Activated CD4-positive, alpha-beta memory T cell treated with anti-CD3 and anti-CD28 coated beads for 36 hours (primary cell): ENCODE results near the gene ROBO1. TPM values are rescaled to one million over a fixed set of nuclear protein-coding genes. Genes with fewer than 3 reads are reported as not detected.

Experiments
- CTCF ChIA-PET: fragments of 350-600 bp; sonication (Branson Sonifier 250); formaldehyde crosslinking; loops from one replicate; lab custom pipeline; 2021; ENCODE audit warnings: antibody characterized with exemption, inconsistent platforms; lab: Charles Lee
- POLR2A ChIA-PET: fragments of 350-600 bp; sonication (Branson Sonifier 250); formaldehyde crosslinking; loops from one replicate; lab custom pipeline; 2021; ENCODE audit warnings: antibody characterized with exemption; lab: Charles Lee
- DNase-seq: peaks from one replicate; pipeline ENCODE4 v3.0.0-alpha.2; 2020
- H3K27ac Mint-ChIP-seq: one replicate; pipeline ENCODE4 v1.8.0; 2021; ENCODE audit warnings: mixed read lengths
- H3K27me3 Mint-ChIP-seq: one replicate; pipeline ENCODE4 v1.8.0; 2021; ENCODE audit warnings: mixed read lengths
- H3K36me3 Mint-ChIP-seq: one replicate; pipeline ENCODE4 v1.8.0; 2021; ENCODE audit warnings: mixed read lengths
- H3K4me1 Mint-ChIP-seq: one replicate; pipeline ENCODE4 v1.8.0; 2021; ENCODE audit warnings: low read depth, mixed read lengths
- H3K4me3 Mint-ChIP-seq: one replicate; pipeline ENCODE4 v1.8.0; 2021; ENCODE audit warnings: mild to moderate bottlenecking, mixed read lengths
- H3K9me3 Mint-ChIP-seq: one replicate; pipeline ENCODE4 v1.8.0; 2021; ENCODE audit warnings: mixed read lengths
- intact Hi-C: fragments of 100-400 bp; cut with micrococcal nuclease; formaldehyde crosslinking; loops from one replicate; pipeline ENCODE4 v1.15.1; 2023
- total RNA-seq, 2 experiments: library from RNA; stranded (reverse); gene quantifications; one replicate each; pipeline ENCODE4 v1.2.3, GENCODE V29; 2021

ROBO1 gene
- total RNA-seq, 2 experiments from 2014 or later: not detected

DNA sequence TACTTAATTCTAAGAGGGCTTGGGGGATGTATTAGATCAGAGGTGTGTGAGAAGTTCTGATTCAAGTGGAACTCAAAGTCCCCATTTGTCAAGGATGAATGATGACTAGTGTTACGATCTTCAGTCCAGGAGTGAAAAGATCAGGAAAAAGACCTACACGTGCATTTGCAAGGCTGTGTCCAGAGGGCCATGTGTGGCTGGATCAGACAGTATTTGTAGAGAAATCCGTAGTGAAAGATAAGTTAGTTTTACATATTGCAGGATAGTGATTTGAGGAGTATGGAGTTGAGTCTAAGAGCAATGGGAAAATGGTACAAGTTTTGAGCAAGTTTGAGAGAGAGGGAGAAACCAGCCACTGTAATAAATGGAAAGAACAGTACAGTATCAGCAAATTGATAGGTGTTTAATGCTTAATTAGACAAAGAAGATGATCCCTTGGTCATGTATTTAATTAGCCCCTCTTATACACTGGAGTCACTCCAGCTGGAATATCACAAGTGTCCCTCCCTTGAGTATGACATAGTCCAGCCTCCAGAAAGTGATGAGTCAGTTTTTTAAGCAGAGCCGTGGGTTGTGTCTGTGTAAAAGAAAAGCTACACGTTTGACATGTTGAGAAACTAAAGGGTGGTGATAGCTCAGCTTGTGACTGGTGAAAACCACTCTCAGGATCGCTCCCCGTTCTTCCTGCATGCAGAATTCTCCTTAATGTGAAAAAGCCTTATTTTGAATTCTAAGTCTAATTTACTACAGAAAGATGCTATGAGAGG is 348.8 kb downstream of the ROBO1 start:
- intact Hi-C loops: no loop called here
- H3K4me3 Mint-ChIP-seq: no peak overlapping the region
- DNase-seq: no peak

DNA sequence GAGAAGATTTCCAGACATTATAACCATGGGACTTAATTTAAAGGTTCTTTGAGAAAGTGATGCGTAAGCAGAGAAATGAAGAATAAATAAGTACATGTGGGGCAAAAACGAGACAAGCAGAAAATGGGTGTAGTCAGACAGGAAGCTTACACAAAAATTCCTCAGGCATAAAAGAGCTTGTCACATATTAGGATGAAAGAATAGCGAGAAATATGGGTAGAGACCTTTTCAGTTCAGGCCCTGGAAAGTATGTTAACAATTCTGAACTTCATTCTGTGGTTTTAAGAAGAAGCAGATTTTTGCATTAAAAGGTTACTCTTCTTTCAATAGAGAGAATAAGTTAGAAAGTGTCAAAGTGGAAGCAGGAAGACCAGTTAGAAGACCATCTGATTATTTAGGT is 352.4 kb downstream of the ROBO1 start:
- Mint-ChIP-seq H3K4me3 (no peak overlapping the region), H3K9me3 (peaks cover 10% of the 10 kb centered on the region), H3K27me3 (no peaks in the 10 kb centered on the region), H3K27ac (no peak overlapping the region), H3K4me1 (no peaks in the 10 kb centered on the region), H3K36me3 (no peaks in the 10 kb centered on the region)
- intact Hi-C loops: no loop called here
- no peak for DNase-seq
- ChIA-PET POLR2A (no interaction called here), CTCF (no interaction called here)

More for the DNA sequence above, 348.8 kb downstream of the ROBO1 start:
- CTCF ChIA-PET: no interaction called here
- Mint-ChIP-seq H3K27me3 (no peaks in the 10 kb centered on the region), H3K27ac (no peak overlapping the region), H3K4me1 (no peaks in the 10 kb centered on the region), H3K36me3 (no peaks in the 10 kb centered on the region), H3K9me3 (peaks cover 22% of the 10 kb centered on the region)
- POLR2A ChIA-PET: no interaction called here

GRCh38 chr3:79414806-79415205 is 353.0 kb downstream of the ROBO1 start:
- Mint-ChIP-seq H3K27ac (no peak overlapping the region), H3K36me3 (no peaks in the 10 kb centered on the region), H3K4me3 (no peak overlapping the region), H3K9me3 (peaks cover 9% of the 10 kb centered on the region), H3K27me3 (no peaks in the 10 kb centered on the region), H3K4me1 (no peaks in the 10 kb centered on the region)
- ChIA-PET POLR2A (no interaction called here), CTCF (no interaction called here)
- DNase-seq: no peak
- intact Hi-C loops: no loop called here

DNA sequence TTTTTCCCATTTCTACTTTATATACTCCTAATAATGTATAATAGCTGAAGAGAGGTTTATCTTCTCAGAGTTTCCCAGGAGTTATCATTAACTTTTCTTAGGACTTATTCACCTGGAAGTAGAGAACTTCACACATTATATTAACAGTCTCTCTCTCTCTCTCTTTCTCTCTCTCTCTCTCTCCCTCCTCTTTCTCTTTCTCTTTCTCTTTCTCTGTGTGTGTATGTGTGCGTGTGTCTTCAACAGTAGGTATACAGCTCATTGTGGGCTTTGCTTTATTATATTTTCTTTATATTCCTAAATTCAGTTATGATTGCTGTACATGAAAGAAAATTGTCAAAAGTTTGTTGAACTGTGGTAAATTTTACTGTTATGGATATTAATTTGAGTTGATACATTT is 353.8 kb downstream of the ROBO1 start:
- POLR2A ChIA-PET: no interaction called here
- DNase-seq: no peak
- no peak overlapping the region for H3K4me3 Mint-ChIP-seq

GRCh38 chr3:79412537-79412936 is 355.3 kb downstream of the ROBO1 start:
- no peaks in the 10 kb centered on the region for H3K4me1 Mint-ChIP-seq
- H3K4me3 Mint-ChIP-seq: no peak overlapping the region
- no peak overlapping the region for H3K27ac Mint-ChIP-seq
- H3K36me3 Mint-ChIP-seq: no peaks in the 10 kb centered on the region
- DNase-seq: no peak
- no peaks in the 10 kb centered on the region for H3K27me3 Mint-ChIP-seq
- ChIA-PET CTCF (no interaction called here), POLR2A (no interaction called here)
- peaks cover 5% of the 10 kb centered on the region for H3K9me3 Mint-ChIP-seq
- intact Hi-C loops: no loop called here

More for the DNA sequence above, 353.8 kb downstream of the ROBO1 start:
- Mint-ChIP-seq H3K9me3 (peaks cover 9% of the 10 kb centered on the region), H3K4me1 (no peaks in the 10 kb centered on the region), H3K36me3 (no peaks in the 10 kb centered on the region), H3K27me3 (no peaks in the 10 kb centered on the region), H3K27ac (no peak overlapping the region)
- CTCF ChIA-PET: no interaction called here
- intact Hi-C loops: no loop called here

DNA sequence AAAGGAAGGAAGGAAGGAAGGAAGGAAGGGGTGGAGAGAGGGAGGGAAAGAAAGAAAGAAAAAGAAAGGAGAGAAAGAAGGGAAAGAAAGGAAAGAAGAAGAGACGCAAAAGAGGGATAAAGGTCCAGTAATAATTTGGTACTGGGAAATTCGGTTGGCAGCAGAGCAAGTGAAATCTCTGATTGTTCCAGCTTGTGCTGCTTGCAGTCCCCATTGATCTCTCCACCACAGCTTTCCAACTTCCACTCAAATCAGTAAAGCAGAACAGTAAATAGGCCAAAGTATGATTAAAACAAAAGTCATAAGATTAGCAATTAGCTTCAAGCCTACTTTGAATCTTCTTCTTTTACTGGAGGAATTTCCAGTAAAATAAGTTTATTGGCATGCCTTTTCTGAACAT is 357.2 kb downstream of the ROBO1 start:
- H3K4me3 Mint-ChIP-seq: no peak overlapping the region
- intact Hi-C loops: no loop called here
- no peak for DNase-seq
- no peaks in the 10 kb centered on the region for H3K36me3 Mint-ChIP-seq
- ChIA-PET POLR2A (no interaction called here), CTCF (no interaction called here)
- H3K27me3 Mint-ChIP-seq: no peaks in the 10 kb centered on the region
- H3K9me3 Mint-ChIP-seq: peaks cover 7% of the 10 kb centered on the region
- H3K27ac Mint-ChIP-seq: no peak overlapping the region
- H3K4me1 Mint-ChIP-seq: no peaks in the 10 kb centered on the region

GRCh38 chr3:79410136-79410535 is 357.7 kb downstream of the ROBO1 start:
- H3K4me1 Mint-ChIP-seq: no peaks in the 10 kb centered on the region
- H3K36me3 Mint-ChIP-seq: no peaks in the 10 kb centered on the region
- peaks cover 2% of the 10 kb centered on the region for H3K9me3 Mint-ChIP-seq
- no peak overlapping the region for H3K27ac Mint-ChIP-seq
- DNase-seq: no peak
- ChIA-PET POLR2A (no interaction called here), CTCF (no interaction called here)
- H3K4me3 Mint-ChIP-seq: no peak overlapping the region
- intact Hi-C loops: no loop called here
- H3K27me3 Mint-ChIP-seq: no peaks in the 10 kb centered on the region

DNA sequence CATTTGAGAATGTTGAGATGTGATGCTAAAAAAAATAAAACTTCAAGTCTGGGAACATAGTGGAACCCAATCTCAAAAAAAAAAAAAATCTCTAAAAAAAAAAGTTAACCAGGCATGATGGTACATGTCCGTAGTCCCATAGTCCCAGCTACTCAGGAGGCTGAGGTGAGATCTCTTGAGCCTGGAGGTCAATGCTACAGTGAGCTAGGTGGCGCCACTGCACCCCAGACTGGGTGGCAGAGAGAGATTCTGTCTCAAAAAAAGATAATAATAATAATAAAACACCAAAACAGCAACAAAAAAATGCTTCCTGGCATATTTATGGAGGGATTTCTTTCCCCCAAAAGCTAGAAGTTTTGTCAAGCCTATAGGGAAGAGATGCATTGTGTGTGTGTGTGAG is 361.6 kb downstream of the ROBO1 start:
- Mint-ChIP-seq H3K27ac (no peak overlapping the region), H3K27me3 (no peaks in the 10 kb centered on the region), H3K9me3 (peaks cover 2% of the 10 kb centered on the region), H3K4me1 (no peaks in the 10 kb centered on the region), H3K4me3 (no peak overlapping the region), H3K36me3 (no peaks in the 10 kb centered on the region)
- ChIA-PET CTCF (no interaction called here), POLR2A (no interaction called here)
- DNase-seq: no peak
- intact Hi-C loops: no loop called here

DNA sequence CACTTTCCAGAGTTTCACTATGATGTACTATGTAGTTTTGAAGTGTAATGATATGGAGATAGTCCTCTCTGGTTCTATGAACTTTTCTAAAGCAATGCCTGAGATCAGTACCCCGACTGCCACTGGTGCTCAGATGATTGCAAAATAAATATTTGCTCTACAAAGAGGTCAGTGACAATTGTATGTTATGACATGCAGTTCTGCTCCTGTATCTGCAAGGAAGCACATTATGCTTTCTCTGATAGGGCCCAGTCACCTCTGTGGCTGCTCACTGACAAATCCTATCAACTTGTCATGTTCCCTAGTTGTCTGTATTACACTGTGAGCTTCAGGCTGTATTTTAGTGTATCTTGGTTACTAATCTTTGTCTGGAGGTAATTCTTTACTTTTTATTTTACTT is 362.6 kb downstream of the ROBO1 start:
- DNase-seq: no peak
- POLR2A ChIA-PET: no interaction called here
- H3K4me3 Mint-ChIP-seq: no peak overlapping the region
- CTCF ChIA-PET: no interaction called here
- no peak overlapping the region for H3K27ac Mint-ChIP-seq
- peaks cover 3% of the 10 kb centered on the region for H3K9me3 Mint-ChIP-seq
- intact Hi-C loops: no loop called here
- no peaks in the 10 kb centered on the region for H3K27me3 Mint-ChIP-seq
- no peaks in the 10 kb centered on the region for H3K4me1 Mint-ChIP-seq
- no peaks in the 10 kb centered on the region for H3K36me3 Mint-ChIP-seq

GRCh38 chr3:79396595-79396994 is 371.2 kb downstream of the ROBO1 start:
- H3K4me1 Mint-ChIP-seq: no peaks in the 10 kb centered on the region
- DNase-seq: no peak
- intact Hi-C loops: no loop called here
- H3K27me3 Mint-ChIP-seq: no peaks in the 10 kb centered on the region
- ChIA-PET CTCF (no interaction called here), POLR2A (no interaction called here)
- peaks cover 23% of the 10 kb centered on the region for H3K9me3 Mint-ChIP-seq
- no peak overlapping the region for H3K4me3 Mint-ChIP-seq
- no peaks in the 10 kb centered on the region for H3K36me3 Mint-ChIP-seq
- no peak overlapping the region for H3K27ac Mint-ChIP-seq

GRCh38 chr3:79392479-79392878 is 375.3 kb downstream of the ROBO1 start:
- intact Hi-C loops: no loop called here
- ChIA-PET POLR2A (no interaction called here), CTCF (no interaction called here)
- DNase-seq: no peak
- Mint-ChIP-seq H3K9me3 (peaks cover 21% of the 10 kb centered on the region), H3K27me3 (no peaks in the 10 kb centered on the region), H3K36me3 (no peaks in the 10 kb centered on the region), H3K4me3 (no peak overlapping the region), H3K27ac (no peak overlapping the region), H3K4me1 (no peaks in the 10 kb centered on the region)

- Mint-ChIP-seq H3K27me3 (no peaks in the 10 kb centered on the region), H3K36me3 (no peaks in the 10 kb centered on the region), H3K27ac (no peak overlapping the region), H3K4me3 (no peak overlapping the region), H3K9me3 (peaks cover 29% of the 10 kb centered on the region), H3K4me1 (no peaks in the 10 kb centered on the region)
- ChIA-PET CTCF (no interaction called here), POLR2A (no interaction called here)
- intact Hi-C loops: no loop called here
- DNase-seq: no peak
Observed at GRCh38 chr3:79390352-79390751, 377.4 kb downstream of the ROBO1 start.

DNA sequence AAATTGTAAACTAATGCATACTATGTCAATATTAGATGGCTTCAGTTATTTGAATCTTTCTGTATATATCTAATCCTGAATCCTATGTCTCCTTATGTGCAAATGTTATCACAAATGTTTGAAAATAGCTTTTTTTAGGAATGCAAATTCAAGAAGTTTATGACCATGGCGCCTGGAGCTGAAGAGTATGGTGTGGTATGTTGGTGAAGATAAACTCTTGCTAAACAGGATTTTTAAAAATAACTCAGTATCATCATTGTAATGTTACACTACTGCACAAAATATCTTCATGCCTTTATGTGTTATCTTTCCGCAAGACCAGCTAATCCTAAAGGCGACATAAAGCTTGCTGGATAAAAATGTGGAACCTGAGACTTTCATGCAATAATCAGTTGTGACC is 382.6 kb downstream of the ROBO1 start:
- intact Hi-C loops: no loop called here
- no peaks in the 10 kb centered on the region for H3K4me1 Mint-ChIP-seq
- DNase-seq: no peak
- peaks cover 17% of the 10 kb centered on the region for H3K9me3 Mint-ChIP-seq
- CTCF ChIA-PET: interaction anchor here (1.0 kb wide), 1 partner anchor 23 kb away, joined by 3 read pairs; no protein-coding TSS in a partner anchor
- POLR2A ChIA-PET: no interaction called here
- H3K4me3 Mint-ChIP-seq: no peak overlapping the region
- no peaks in the 10 kb centered on the region for H3K36me3 Mint-ChIP-seq
- H3K27ac Mint-ChIP-seq: no peak overlapping the region
- no peaks in the 10 kb centered on the region for H3K27me3 Mint-ChIP-seq
